Ectodermal cell (in vitro differentiated cells): Measurements from ENCODE around the gene MYCBPAP. TPM values are rescaled to one million over a fixed set of nuclear protein-coding genes. Genes with fewer than 3 reads are reported as not detected.

Experiments
- H3K27ac ChIP-seq: 2 replicates; pipeline ENCODE4 v1.7.0; 2013; ENCODE audit warnings: mild to moderate bottlenecking, low read depth, low read length; ENCODE audit not compliant: insufficient read depth, poor library complexity, severe bottlenecking
- H3K27me3 ChIP-seq: 2 replicates; pipeline ENCODE4 v1.7.0; 2013; ENCODE audit warnings: mild to moderate bottlenecking, low read length; ENCODE audit not compliant: insufficient read depth, control insufficient read depth, poor library complexity, severe bottlenecking
- H3K36me3 ChIP-seq: one replicate; pipeline ENCODE4 v1.7.0; 2013; ENCODE audit warnings: low read length; ENCODE audit not compliant: control insufficient read depth, insufficient read depth
- H3K4me1 ChIP-seq: one replicate; pipeline ENCODE4 v1.7.0; 2013; ENCODE audit warnings: low read length; ENCODE audit not compliant: control insufficient read depth, insufficient read depth
- H3K4me3 ChIP-seq: 2 replicates; pipeline ENCODE4 v1.7.0; 2013; ENCODE audit warnings: low read depth, low read length, control low read depth; ENCODE audit not compliant: insufficient read depth
- H3K9me3 ChIP-seq: 2 replicates; pipeline ENCODE4 v1.7.0; 2013; ENCODE audit warnings: mild to moderate bottlenecking, low read length, moderate library complexity; ENCODE audit not compliant: control insufficient read depth
- WGBS, 2 experiments: methylation state at CpG; one replicate each; pipeline ENCODE4 v1.1.7; 2013; ENCODE audit warnings: missing lambda C conversion rate in 2 of 2; 5-methylcytosine and 5-hydroxymethylcytosine counted together
- polyA plus RNA-seq, 4 experiments: library from polyadenylated mRNA; stranded (reverse); fragments of 50-300 nt; gene quantifications; one replicate each; pipeline ENCODE4 v1.2.3, GENCODE V29; 2013

Gene MYCBPAP, protein sequence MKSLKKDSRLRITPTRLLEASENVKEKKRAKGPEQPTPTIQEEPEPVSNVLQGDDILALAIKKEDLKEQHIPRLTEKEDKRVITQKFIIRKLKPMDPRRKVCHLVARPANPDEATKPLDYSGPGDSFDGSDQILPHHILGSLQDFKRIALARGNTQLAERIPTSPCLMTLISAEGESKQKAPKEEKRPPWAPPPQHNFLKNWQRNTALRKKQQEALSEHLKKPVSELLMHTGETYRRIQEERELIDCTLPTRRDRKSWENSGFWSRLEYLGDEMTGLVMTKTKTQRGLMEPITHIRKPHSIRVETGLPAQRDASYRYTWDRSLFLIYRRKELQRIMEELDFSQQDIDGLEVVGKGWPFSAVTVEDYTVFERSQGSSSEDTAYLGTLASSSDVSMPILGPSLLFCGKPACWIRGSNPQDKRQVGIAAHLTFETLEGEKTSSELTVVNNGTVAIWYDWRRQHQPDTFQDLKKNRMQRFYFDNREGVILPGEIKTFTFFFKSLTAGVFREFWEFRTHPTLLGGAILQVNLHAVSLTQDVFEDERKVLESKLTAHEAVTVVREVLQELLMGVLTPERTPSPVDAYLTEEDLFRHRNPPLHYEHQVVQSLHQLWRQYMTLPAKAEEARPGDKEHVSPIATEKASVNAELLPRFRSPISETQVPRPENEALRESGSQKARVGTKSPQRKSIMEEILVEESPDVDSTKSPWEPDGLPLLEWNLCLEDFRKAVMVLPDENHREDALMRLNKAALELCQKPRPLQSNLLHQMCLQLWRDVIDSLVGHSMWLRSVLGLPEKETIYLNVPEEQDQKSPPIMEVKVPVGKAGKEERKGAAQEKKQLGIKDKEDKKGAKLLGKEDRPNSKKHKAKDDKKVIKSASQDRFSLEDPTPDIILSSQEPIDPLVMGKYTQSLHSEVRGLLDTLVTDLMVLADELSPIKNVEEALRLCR
- 5.0 TPM for polyA plus RNA-seq (2013, experiment 1 of 4)
- 2.6 TPM for polyA plus RNA-seq (2013, experiment 2 of 4)
- polyA plus RNA-seq (2013, experiment 3 of 4), result 2.8 TPM
- 2.7 TPM for polyA plus RNA-seq (2013, experiment 4 of 4)

DNA sequence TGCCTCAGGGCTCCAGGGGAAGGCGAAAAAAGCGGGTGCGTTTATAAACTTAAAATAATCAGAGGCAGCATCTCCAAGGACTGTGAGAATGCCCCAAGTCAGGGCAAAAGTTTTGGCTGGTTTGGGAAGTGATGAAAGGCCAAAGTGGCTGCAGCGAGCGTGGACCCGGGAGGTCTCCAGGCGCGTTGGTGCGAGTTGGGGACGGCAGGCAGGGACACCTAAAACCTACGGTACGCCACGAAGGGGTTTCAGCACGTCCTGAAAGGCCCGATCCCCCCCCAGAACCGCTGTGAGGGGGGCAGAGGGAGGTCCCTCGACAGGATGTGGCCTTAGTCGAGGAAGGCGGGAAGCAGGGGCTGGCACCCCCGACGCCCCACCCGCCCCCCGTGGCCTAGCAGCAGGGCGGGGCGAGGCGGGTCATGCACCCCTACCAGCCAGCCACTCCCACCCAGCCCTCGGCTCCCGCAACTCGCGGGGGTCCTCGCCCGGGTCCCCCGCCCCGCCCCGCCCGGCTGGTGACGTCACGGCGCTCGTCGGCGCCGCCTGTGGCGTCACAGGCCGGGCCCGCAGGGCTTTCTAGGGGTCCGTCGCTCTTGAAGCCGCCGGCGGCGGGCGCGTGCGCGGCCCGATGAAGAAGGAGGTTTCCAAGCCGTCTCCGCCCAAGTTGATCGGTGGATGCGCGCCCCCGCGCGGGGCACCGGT lies at the start of gene MYCBPAP:
Gene MYCBPAP, plus strand, starts transcription at position 569 of the 702 bp plus-strand sequence. CDS start 236 bp downstream, outside the sequence.
- WGBS, 2 experiments, result 12% methylated on average over 66 of the region's 66 CpGs
- H3K27me3 ChIP-seq, result no peaks in the 10 kb centered on the region
- H3K4me3 ChIP-seq, result peak within 1 kb of the TSS; percentile 59
- H3K36me3 ChIP-seq, result no peaks in the 10 kb centered on the region
- H3K9me3 ChIP-seq, result no peaks in the 10 kb centered on the region
- H3K27ac ChIP-seq, result no peak within 1 kb of the TSS
- peaks cover 23% of the 10 kb centered on the region for H3K4me1 ChIP-seq

DNA sequence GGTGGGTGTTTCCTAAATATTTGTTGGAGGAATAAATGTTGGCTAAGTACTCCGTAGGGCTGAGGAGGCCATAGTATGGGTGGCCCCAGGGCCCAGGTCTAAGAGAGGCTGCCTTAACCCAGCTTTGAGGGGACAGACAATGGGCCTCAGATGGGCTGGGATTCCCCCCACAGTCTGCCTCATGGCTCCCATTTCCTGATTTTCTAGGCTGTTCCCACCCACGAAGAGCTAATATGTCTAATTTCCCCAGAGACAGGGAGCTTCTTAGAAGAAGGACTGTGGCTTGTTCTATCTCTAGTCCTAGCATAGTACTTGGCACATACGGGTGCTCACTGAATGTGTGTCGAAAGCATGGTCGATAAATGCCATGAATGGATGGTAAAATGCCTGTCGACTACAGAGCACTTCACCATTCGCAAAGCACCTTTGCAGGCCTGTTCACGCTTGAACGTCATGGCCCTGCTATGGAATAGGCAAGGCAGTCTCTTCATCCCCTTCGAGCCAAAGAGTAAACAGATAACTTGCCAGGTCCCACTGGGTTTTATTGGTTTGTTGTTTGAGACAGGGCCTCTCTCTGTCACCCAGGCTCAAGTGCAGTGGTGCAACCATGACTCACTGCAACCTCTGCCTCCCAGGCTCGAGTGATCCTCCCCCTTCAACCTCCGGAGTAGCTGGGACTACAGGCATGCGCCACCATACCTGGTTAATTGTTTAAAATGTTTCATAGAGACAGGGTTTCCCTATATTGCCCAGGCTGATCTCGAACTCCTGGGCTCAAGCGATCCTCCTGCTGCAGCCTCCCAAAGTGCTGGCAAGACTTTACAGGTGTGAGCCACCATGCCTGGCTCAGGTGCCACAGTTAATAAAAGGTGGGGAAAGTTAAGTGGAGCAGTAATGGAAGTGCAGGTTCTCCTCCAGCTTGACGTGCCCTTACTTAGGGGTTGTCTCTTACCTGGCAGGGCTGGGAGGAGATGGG lies 49.2 kb upstream of the MYCBPAP start:
- Histone ChIP-seq H3K9me3 (no peaks in the 10 kb centered on the region), H3K4me3 (no peak overlapping the region), H3K36me3 (no peaks in the 10 kb centered on the region), H3K27me3 (no peaks in the 10 kb centered on the region), H3K4me1 (no peaks in the 10 kb centered on the region), H3K27ac (no peak overlapping the region)
- WGBS, 2 experiments, result 91% methylated on average over 16 of the region's 16 CpGs

DNA sequence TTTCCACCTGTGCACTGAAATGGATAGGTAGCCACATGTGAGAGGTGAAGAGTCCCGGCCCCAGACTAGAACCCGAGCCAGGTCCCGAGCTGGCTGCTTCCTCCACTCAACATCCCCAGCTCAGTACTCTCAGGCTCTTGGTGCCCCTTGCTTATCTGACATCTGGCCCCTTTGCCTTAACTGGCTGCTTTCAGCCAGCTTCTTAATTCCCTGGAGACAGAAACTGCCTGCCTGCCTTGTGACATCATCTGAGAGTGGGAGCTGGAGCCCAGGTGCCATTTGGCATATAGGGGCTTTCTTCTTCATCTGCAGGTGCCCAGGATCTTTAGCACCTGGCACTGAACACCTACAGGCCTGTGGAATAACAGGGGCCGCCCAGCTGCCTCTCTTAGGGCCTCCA lies 48.5 kb upstream of the MYCBPAP start:
- H3K27me3 ChIP-seq, result no peaks in the 10 kb centered on the region
- no peak overlapping the region for H3K27ac ChIP-seq
- WGBS, 2 experiments, result 87 to 95% methylated on average over 4 of the region's 4 CpGs

GRCh38 chr17:50460831-50461526 lies 47.3 kb upstream of the MYCBPAP start:
- 94 to 97% methylated on average over 9 of the region's 9 CpGs for WGBS, 2 experiments
- H3K27ac ChIP-seq, result no peak overlapping the region
- H3K4me1 ChIP-seq, result no peaks in the 10 kb centered on the region
- no peak overlapping the region for H3K4me3 ChIP-seq
- H3K36me3 ChIP-seq, result no peaks in the 10 kb centered on the region
- H3K9me3 ChIP-seq, result no peaks in the 10 kb centered on the region
- no peaks in the 10 kb centered on the region for H3K27me3 ChIP-seq

More for the DNA sequence above, 48.5 kb upstream of the MYCBPAP start:
- Histone ChIP-seq H3K4me3 (no peak overlapping the region), H3K4me1 (no peaks in the 10 kb centered on the region), H3K9me3 (no peaks in the 10 kb centered on the region), H3K36me3 (no peaks in the 10 kb centered on the region)

GRCh38 chr17:50461550-50462132 lies 46.6 kb upstream of the MYCBPAP start:
- H3K36me3 ChIP-seq, result no peaks in the 10 kb centered on the region
- 93 to 95% methylated on average over 14 of the region's 14 CpGs for WGBS, 2 experiments

DNA sequence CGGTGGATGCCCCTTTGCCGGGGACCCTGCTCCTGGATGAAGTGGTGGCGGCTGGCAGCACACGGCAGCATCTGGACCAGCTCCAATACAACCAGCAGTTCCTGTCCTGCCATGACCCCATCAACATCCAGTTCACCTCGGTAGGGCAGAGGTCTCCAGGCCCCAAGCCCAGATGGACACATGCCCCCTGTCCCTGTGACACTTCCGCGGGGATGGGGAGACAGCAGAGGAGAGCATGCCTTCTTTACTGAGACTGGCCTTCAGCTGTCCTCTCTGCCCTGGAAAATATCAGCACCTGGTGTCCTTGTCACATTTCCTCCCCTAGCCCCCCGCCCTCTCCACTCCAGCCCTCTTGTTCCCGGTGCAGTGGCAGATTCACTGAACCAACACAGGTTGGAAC lies 45.8 kb upstream of the MYCBPAP start:
- WGBS, 2 experiments, result 91 to 92% methylated on average over 9 of the region's 9 CpGs
- Histone ChIP-seq H3K36me3 (no peaks in the 10 kb centered on the region), H3K4me3 (no peak overlapping the region)

More at GRCh38 chr17:50461550-50462132, 46.6 kb upstream of the MYCBPAP start:
- Histone ChIP-seq H3K27me3 (no peaks in the 10 kb centered on the region), H3K4me1 (no peaks in the 10 kb centered on the region), H3K9me3 (no peaks in the 10 kb centered on the region), H3K4me3 (no peak overlapping the region), H3K27ac (no peak overlapping the region)

GRCh38 chr17:50464121-50464520 lies 44.1 kb upstream of the MYCBPAP start:
- WGBS, 2 experiments, result 95 to 98% methylated on average over 3 of the region's 3 CpGs
- H3K36me3 ChIP-seq, result no peaks in the 10 kb centered on the region
- peaks cover 18% of the 10 kb centered on the region for H3K27me3 ChIP-seq
- no peaks in the 10 kb centered on the region for H3K9me3 ChIP-seq
- H3K4me3 ChIP-seq, result no peak overlapping the region
- no peak overlapping the region for H3K27ac ChIP-seq
- H3K4me1 ChIP-seq, result no peaks in the 10 kb centered on the region

More for the DNA sequence above, 45.8 kb upstream of the MYCBPAP start:
- Histone ChIP-seq H3K9me3 (no peaks in the 10 kb centered on the region), H3K4me1 (no peaks in the 10 kb centered on the region), H3K27me3 (peaks cover 1% of the 10 kb centered on the region), H3K27ac (no peak overlapping the region)

GRCh38 chr17:50464736-50465135 lies 43.5 kb upstream of the MYCBPAP start:
- Histone ChIP-seq H3K9me3 (no peaks in the 10 kb centered on the region), H3K4me1 (no peaks in the 10 kb centered on the region), H3K27me3 (peaks cover 24% of the 10 kb centered on the region), H3K27ac (no peak overlapping the region), H3K36me3 (no peaks in the 10 kb centered on the region), H3K4me3 (no peak overlapping the region)
- 94% methylated on average over 4 of the region's 4 CpGs for WGBS, 2 experiments
